NCI-H1436 treated with DMSO at 0.1 percent for 48 hours (cell line): ENCODE measurements around the gene ABCB11.
"Not testable (repeated sequence)": the region's sequence is repeated elsewhere in the genome, so short reads cannot be mapped to it uniquely, and the experiment has no call there.

Source experiments
- DNase-seq: peaks from one replicate; lab custom pipeline; 2025; lab: John Stamatoyannopoulos, UW

ABCB11 gene

DNA sequence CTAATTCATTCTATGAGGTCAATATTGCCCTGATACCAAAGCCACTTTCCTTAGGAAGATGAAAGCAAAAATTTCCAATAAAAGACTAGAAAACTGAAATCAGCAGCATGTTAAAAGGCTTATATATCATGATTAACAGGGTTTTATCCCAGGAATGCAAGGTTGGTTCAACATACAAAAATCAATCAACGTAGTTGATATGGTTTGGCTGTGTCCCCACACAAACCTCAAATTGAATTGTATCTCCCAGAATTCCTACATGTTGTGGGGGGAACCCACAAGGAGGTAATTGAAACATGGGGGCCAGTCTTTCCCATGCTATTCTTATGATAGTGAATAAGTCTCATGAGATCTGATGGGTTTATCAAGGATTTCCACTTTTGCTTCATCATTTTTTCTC is 11.7 kb upstream of the ABCB11 start:
- DNase-seq, result no peak

DNA sequence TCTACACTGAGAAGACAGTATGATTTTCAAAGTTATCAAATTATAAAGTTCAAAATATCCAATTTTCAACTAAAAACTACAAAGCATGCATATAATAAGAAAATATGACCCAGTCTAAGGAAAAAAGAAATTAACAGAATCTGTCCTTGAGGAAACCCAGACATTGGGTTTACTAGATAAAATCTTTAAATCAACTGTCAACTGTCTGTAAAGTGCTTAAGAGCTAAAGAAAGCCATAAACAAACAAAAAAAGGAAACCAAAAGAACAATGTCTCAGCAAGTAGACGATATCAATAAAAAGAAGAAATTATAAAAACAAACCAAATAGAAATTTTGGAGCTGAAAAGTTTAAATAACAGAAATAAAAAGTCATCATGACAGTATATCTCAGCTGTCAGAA is 10.5 kb upstream of the ABCB11 start:
- DNase-seq, result no peak

- no peak for DNase-seq
Observed at GRCh38 chr2:169039702-169040101, 8.6 kb upstream of the ABCB11 start.

DNA sequence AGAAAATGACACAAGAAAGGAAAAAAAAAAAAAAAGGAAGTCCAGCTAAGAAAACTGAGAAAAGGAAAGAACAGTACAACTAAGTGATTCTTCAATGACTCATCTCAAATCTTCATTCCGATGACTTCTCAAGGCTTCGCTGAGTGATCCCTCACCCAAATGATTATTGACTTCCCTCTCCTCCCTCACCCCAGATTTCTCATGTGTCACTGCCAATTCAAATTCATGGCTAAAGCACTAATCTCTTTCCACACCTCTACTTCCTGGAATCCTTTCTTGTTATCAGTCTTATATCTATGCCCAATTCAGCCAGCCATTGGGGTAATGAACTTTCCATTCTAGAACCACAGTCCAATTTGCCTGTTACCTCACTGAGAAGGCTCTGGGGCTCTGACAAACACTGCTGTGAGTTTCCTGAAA is 7.2 kb upstream of the ABCB11 start:
- no peak for DNase-seq

GRCh38 chr2:169036736-169037440 is 5.8 kb upstream of the ABCB11 start:
- DNase-seq, result no peak

DNA sequence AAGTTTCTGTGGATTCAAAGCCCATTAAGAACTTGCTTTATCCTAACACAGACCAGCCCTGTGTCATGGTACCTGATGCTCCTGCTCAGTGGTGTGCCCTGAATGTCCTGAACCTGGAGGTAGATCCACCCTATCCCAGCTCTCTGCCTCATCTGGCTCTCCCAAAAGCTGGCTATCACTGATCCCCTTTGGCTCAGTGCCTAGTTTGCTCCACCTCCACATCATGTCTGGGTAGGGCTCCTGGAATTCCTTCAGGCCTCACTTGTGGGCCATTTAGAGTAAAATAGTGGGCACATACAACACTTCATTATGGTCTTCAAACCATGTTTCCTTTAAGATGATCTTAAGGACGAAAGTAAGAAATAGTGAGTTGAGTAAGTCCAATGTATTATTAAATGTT is 4.8 kb upstream of the ABCB11 start:
- DNase-seq, result no peak

- no peak for DNase-seq
Observed at GRCh38 chr2:169034984-169035544, 3.9 kb upstream of the ABCB11 start.

DNA sequence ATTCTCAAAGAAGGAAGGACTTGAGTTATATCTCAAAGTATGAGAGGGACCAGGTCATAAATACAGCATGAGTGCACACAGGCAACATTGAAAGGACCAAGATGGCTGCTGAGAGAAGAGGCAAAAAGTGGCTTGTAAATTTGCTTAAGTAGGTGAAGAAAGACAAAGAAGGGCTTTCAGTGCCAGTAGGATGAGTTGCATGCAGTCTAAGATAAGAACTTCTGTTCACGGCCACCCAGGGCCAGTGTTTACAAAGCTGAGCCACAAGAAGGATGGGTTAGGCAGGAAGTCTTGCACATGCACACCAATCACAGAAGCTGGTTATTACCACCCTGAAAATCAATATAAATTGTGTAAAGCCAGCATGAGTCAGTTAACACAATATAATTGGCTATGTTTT is 3.1 kb upstream of the ABCB11 start:
- DNase-seq, result no peak

DNA sequence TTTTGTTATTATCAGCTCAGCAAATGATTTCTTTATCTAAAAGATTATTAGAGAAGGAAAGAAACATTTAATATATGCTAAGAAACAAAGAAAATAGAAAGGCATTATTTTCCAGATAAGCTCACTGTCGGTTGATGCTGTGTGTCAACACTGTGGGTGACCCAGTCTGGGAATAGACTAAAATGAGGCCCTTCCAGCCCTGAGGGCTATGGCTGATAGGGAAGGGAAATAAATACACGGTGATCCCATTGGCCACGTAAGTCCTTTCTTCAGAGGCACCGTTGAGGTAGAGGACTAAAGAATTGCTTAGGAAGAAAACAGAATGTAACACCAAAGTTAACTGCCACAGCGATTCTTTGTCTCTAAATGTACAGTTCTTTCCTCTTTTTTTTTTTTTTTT is 1.8 kb downstream of the ABCB11 start:
- DNase-seq, result no peak

- no peak for DNase-seq
Observed at GRCh38 chr2:169027234-169027633, 3.9 kb downstream of the ABCB11 start.

- DNase-seq, result no peak
Observed at GRCh38 chr2:169026056-169026455, 5.1 kb downstream of the ABCB11 start.

DNA sequence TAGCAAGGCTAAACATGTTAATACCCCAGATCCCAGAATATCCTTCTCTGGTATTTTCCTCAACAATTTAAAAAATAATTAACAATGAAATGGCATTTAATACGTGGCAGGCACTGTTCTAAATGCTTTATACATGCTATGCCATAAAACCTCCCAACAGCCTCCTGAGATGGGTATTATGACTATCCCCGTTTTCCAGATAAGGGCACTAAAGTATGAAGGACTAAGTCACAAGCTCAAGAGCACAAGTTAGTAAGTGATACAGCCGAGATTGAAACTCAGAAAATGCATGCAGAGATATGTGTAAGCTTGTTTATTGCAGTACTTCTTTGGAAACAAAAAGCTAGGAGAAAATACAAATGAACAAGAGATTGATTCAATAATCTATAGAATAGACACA is 8.0 kb downstream of the ABCB11 start:
- no peak for DNase-seq

- DNase-seq, result no peak
Observed at GRCh38 chr2:169018390-169018789, 12.7 kb downstream of the ABCB11 start.

GRCh38 chr2:169015943-169016342 is 15.2 kb downstream of the ABCB11 start:
- DNase-seq, result no peak

- no peak for DNase-seq
Observed at GRCh38 chr2:169014780-169015179, 16.3 kb downstream of the ABCB11 start.

- DNase-seq, result no peak
Observed at GRCh38 chr2:169013628-169014026, 17.5 kb downstream of the ABCB11 start.

- DNase-seq, result no peak
Observed at GRCh38 chr2:169012812-169013627, 18.1 kb downstream of the ABCB11 start.

- DNase-seq, result not testable (repeated sequence)
Observed at GRCh38 chr2:169012191-169012792, 18.8 kb downstream of the ABCB11 start.

- no peak for DNase-seq
Observed at GRCh38 chr2:169011698-169012097, 19.4 kb downstream of the ABCB11 start.

DNA sequence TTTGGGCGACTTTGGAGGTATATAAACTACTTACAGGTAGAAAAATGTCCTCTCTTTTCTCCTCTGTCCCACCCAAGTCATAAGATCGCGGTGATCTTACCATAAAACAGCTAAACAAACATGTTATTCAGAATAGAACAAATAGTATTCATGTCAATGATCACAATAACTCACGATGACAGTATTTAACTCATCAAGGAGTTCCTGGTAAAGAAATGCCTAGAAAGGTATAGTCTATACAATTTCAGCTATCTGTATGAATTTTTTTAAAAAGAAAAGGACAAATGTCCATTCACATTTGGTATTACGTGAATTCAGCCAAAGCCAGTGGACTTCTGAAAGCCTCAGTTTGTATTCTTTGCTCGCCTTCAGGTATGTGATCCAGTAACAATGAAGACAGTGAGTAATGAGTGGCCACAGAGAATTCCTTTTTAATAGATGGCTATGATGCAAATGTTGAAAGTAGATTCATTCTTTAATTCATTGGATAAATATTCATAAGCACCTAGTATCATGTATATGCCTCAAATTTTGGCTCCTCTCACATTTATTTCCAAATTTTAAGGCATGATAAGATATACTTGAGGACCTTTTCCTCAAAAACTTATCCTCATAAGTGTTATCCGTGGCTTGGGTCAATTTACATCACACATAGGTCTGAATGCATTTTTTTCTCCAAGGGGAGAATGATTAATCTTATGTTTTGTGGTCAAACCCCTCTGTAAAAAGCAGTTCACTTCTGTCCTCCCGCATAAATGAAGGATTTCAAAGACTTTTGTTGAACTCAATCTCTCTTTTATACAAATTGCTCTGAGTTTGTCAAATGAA is 20.3 kb downstream of the ABCB11 start:
- no peak for DNase-seq

GRCh38 chr2:169009865-169010579 is 21.1 kb downstream of the ABCB11 start:
- DNase-seq, result no peak
